GM12801 (cell line): ENCODE data around the gene ASCC3.

Experiments used
- CTCF ChIP-seq: IDR thresholded peaks from one replicate; pipeline ENCODE4 v1.5.1; 2011; ENCODE audit warnings: control low read depth; ENCODE audit not compliant: insufficient read length; ENCODE audit errors: extremely low read depth

Gene ASCC3

GRCh38 chr6:100796049-100796823, 84.9 kb downstream of the ASCC3 start:
- TF ChIP-seq CTCF = no peak

GRCh38 chr6:100790084-100790483, 91.0 kb downstream of the ASCC3 start:
- no peak for TF ChIP-seq CTCF

GRCh38 chr6:100785982-100786381, 95.1 kb downstream of the ASCC3 start:
- TF ChIP-seq CTCF = no peak

- no peak for TF ChIP-seq CTCF
Measured at GRCh38 chr6:100780648-100781047, 100.5 kb downstream of the ASCC3 start.

- TF ChIP-seq CTCF = no peak
Measured at GRCh38 chr6:100775667-100776066, 105.5 kb downstream of the ASCC3 start.

- no peak for TF ChIP-seq CTCF
Measured at GRCh38 chr6:100774681-100775080, 106.4 kb downstream of the ASCC3 start.

GRCh38 chr6:100768816-100769351, 112.2 kb downstream of the ASCC3 start:
- no peak for TF ChIP-seq CTCF
